ENCODE results near the gene LBX2. TPM values are rescaled to one million over a fixed set of nuclear protein-coding genes. Genes with fewer than 3 reads are reported as not detected.

LBX2 gene
- total and polyA plus RNA-seq, 10 of the 15 experiments (the other 5 are each of a cell fraction or from before 2014, with no cell fraction given): 0.08 to 4.0 (median 0.27) TPM

GRCh38 chr2:74458132-74458937 lies 41.1 kb downstream of the LBX2 start, which contains the start of gene WBP1 (continued):
- TF ChIP-seq BCLAF1 (IDR thresholded peaks at IDR 0.05) (no peak), NFYA (IDR thresholded peaks at IDR 0.05; ENCODE audit: borderline replicate concordance, low read depth, low read length) (peak; percentile 50; the same call in 1 of the 2 replicates), USF2 (IDR thresholded peaks at IDR 0.05; ENCODE audit: borderline replicate concordance, low read depth, low read length) (no peak), CREB1 (IDR thresholded peaks at IDR 0.05; ENCODE audit: low read depth) (peak; percentile 92), KLF5 (IDR thresholded peaks at IDR 0.05; ENCODE audit: partially characterized antibody) (no peak), CEBPZ (IDR thresholded peaks at IDR 0.05; ENCODE audit: low read depth, low read length) (peak; percentile 78; the same call in 1 of the 2 replicates), RELA (IDR thresholded peaks at IDR 0.05; ENCODE audit: borderline replicate concordance, partially characterized antibody) (no peak), SMAD1 (IDR thresholded peaks at IDR 0.05; ENCODE audit: low read depth, partially characterized antibody) (no peak), CTCF (IDR thresholded peaks at IDR 0.05 in 2 of 3, conservative IDR thresholded peaks at IDR 0.05 in 1 of 3; ENCODE audit: control insufficient read depth in 2 of 3, extremely low read depth in 1 of 3, insufficient read depth in 1 of 3, low read depth in 3 of 3, low read length in 3 of 3) (no peak), IRF3 (IDR thresholded peaks at IDR 0.05) (peak; percentile 96), FOXM1 (IDR thresholded peaks at IDR 0.05; ENCODE audit: low read depth, low read length) (peak; percentile 56; the same call in 1 of the 2 replicates), PML (IDR thresholded peaks at IDR 0.05; ENCODE audit: low read length) (0 out of 2 replicates have a peak, but pooled peaks have one; percentile 40), MYC (IDR thresholded peaks at IDR 0.05; ENCODE audit: insufficient read depth, insufficient read length, insufficient replicate concordance, low read length, severe bottlenecking) (no peak), MTA3 (IDR thresholded peaks at IDR 0.05; ENCODE audit: borderline replicate concordance, low read length) (0 out of 2 replicates have a peak, but pooled peaks have one; percentile 8)
